Keratinocyte (primary cell): ENCODE data around the gene SEPHS1. TPM values are rescaled to one million over a fixed set of nuclear protein-coding genes. Genes with fewer than 3 reads are reported as not detected.

Experiments used
- DNase-seq: peaks from one replicate; pipeline ENCODE4 v3.0.0-alpha.2; 2011; ENCODE audit warnings: low read depth, missing footprints, low spot score
- FAIRE-seq: peaks from 2 replicates; lab custom pipeline; 2011; peaks lifted over from hg19 to GRCh38; lab: Jason Lieb, UNC
- H2AFZ ChIP-seq: 2 replicates; pipeline ENCODE4 v1.6.0; 2012; ENCODE audit warnings: low read length, control low read depth, inconsistent platforms; ENCODE audit not compliant: control insufficient read depth
- H3K27ac ChIP-seq: 2 replicates; pipeline ENCODE4 v1.5.1; 2011; ENCODE audit warnings: low read length; ENCODE audit not compliant: control insufficient read depth, insufficient read depth
- H3K27me3 ChIP-seq: 3 replicates; pipeline ENCODE4 v1.6.0; 2011; ENCODE audit warnings: low read length; ENCODE audit not compliant: control insufficient read depth, insufficient read depth; ENCODE audit errors: extremely low read depth
- H3K36me3 ChIP-seq, 2 experiments: 2 replicates in 1 of 2; 3 replicates in 1 of 2; pipeline ENCODE4 v1.5.1; 2011; ENCODE audit warnings: low read length in 2 of 2, mild to moderate bottlenecking in 1 of 2; ENCODE audit not compliant: control insufficient read depth in 2 of 2, insufficient read depth in 2 of 2; ENCODE audit errors: extremely low read depth in 1 of 2
- H3K4me1 ChIP-seq: 3 replicates; pipeline ENCODE4 v1.5.1; 2011; ENCODE audit warnings: low read length; ENCODE audit not compliant: control insufficient read depth, insufficient read depth; ENCODE audit errors: extremely low read depth
- H3K4me2 ChIP-seq: 3 replicates; pipeline ENCODE4 v1.6.0; 2011; ENCODE audit warnings: low read depth, low read length; ENCODE audit not compliant: control insufficient read depth, insufficient read depth; ENCODE audit errors: extremely low read depth
- H3K4me3 ChIP-seq, 3 experiments: fragments of 200-600 bp in 1 of 3; sonication (generic) in 1 of 3; 2 replicates in 2 of 3; 3 replicates in 1 of 3; pipeline ENCODE4 v1.5.1; 2011 to 2016; ENCODE audit warnings: low read length in 3 of 3, mild to moderate bottlenecking in 3 of 3, control low read depth in 2 of 3, inconsistent platforms in 1 of 3, low read depth in 1 of 3, mixed read lengths in 1 of 3, mixed run types in 1 of 3, moderate library complexity in 1 of 3; ENCODE audit not compliant: control insufficient read depth in 2 of 3, insufficient read depth in 2 of 3; ENCODE audit errors: extremely low read depth in 1 of 3
- H3K79me2 ChIP-seq: 2 replicates; pipeline ENCODE4 v1.6.0; 2012; ENCODE audit warnings: low read length; ENCODE audit not compliant: control insufficient read depth, insufficient read depth
- H3K9ac ChIP-seq: 3 replicates; pipeline ENCODE4 v1.6.0; 2011; ENCODE audit warnings: low read length; ENCODE audit not compliant: control insufficient read depth, insufficient read depth; ENCODE audit errors: extremely low read depth
- H3K9me1 ChIP-seq: 3 replicates; pipeline ENCODE4 v1.6.0; 2011; ENCODE audit warnings: low read length; ENCODE audit not compliant: control insufficient read depth, insufficient read depth; ENCODE audit errors: extremely low read depth
- H3K9me3 ChIP-seq: 2 replicates; pipeline ENCODE4 v1.5.1; 2012; ENCODE audit warnings: low read depth, low read length; ENCODE audit not compliant: control insufficient read depth
- H4K20me1 ChIP-seq: 3 replicates; pipeline ENCODE4 v1.6.0; 2011; ENCODE audit warnings: low read length; ENCODE audit not compliant: control insufficient read depth, insufficient read depth; ENCODE audit errors: extremely low read depth
- CTCF ChIP-seq, 3 experiments: IDR thresholded peaks in 1 of 3; conservative IDR thresholded peaks in 1 of 3; optimal IDR thresholded peaks in 1 of 3; 2 replicates in 2 of 3; 3 replicates in 1 of 3; pipeline versions ENCODE3 to v1.5.1; 2011; ENCODE audit warnings: low read length in 3 of 3, mild to moderate bottlenecking in 3 of 3, moderate library complexity in 2 of 3, control low read depth in 1 of 3, inconsistent platforms in 1 of 3; ENCODE audit not compliant: insufficient read depth in 2 of 3; ENCODE audit errors: extremely low read depth in 1 of 3
- EZH2 ChIP-seq: IDR thresholded peaks from one replicate; pipeline ENCODE4 v1.6.1; 2012; ENCODE audit warnings: inconsistent platforms, mild to moderate bottlenecking, low read length, moderate library complexity
- dilution Hi-C: fragments of 300-500 bp; cut with MboI; formaldehyde crosslinking; loops from one replicate; pipeline ENCODE4 v1.7.0; 2020; ENCODE audit warnings: low sequenced_read_pairs; ENCODE audit not compliant: extremely low pct_ligation_motif_present
- polyA plus RNA-seq, 5 experiments: library from polyadenylated mRNA; depleted of rRNA in 3 of 5; stranded (reverse) in 3 of 5; stranded (forward) in 1 of 5; unstranded in 1 of 5; fragments of >200 nt; gene quantifications; 1 replicate in 1 of 5; 2 replicates in 3 of 5; 3 replicates in 1 of 5; pipeline versions ENCODE4 v1.2.1 to v1.2.3, GENCODE V29; 2011 to 2012; ENCODE audit warnings: missing spikeins in 2 of 5, low read depth in 1 of 5, low replicate concordance in 1 of 5

Gene SEPHS1
- polyA plus RNA-seq, 1 donor (not counting 4 experiments of a cell fraction or from before 2014, with no cell fraction given): 65.4 TPM

- Histone ChIP-seq H3K27me3 (no peaks in the 10 kb centered on the region), H3K4me1 (no peaks in the 10 kb centered on the region), H3K9me1 (no peaks in the 10 kb centered on the region), H3K4me2 (no peak overlapping the region), H3K79me2 (no peaks in the 10 kb centered on the region), H3K9ac (no peak overlapping the region), H4K20me1 (no peaks in the 10 kb centered on the region), H3K9me3 (no peaks in the 10 kb centered on the region), H2AFZ (no peak overlapping the region), H3K27ac (no peak overlapping the region), H3K36me3 (no peaks in the 10 kb centered on the region), H3K4me3 (no peak overlapping the region)
- DNase-seq (no peak), FAIRE-seq (no peak)
- TF ChIP-seq CTCF (optimal IDR thresholded peaks at IDR 0.05 in 1 of 3, IDR thresholded peaks at IDR 0.05 in 1 of 3, conservative IDR thresholded peaks at IDR 0.05 in 1 of 3; ENCODE audit: extremely low read depth in 1 of 3, insufficient read depth in 2 of 3, low read length in 3 of 3): no peak
- dilution Hi-C loops: no loop called here
These were observed 17.7 kb upstream of the SEPHS1 start for GRCh38 chr10:13365831-13366230.

GRCh38 chr10:13365243-13365642 lies 17.1 kb upstream of the SEPHS1 start:
- H3K27me3 ChIP-seq: no peaks in the 10 kb centered on the region
- H3K36me3 ChIP-seq: no peaks in the 10 kb centered on the region
- DNase-seq: no peak
- dilution Hi-C loops: no loop called here
- H3K4me3 ChIP-seq: no peak overlapping the region
- no peak overlapping the region for H3K9ac ChIP-seq
- no peaks in the 10 kb centered on the region for H3K9me1 ChIP-seq
- no peaks in the 10 kb centered on the region for H3K4me1 ChIP-seq
- H3K79me2 ChIP-seq: no peaks in the 10 kb centered on the region
- no peak for FAIRE-seq
- TF ChIP-seq EZH2 (no peak), CTCF (optimal IDR thresholded peaks at IDR 0.05 in 1 of 3, IDR thresholded peaks at IDR 0.05 in 1 of 3, conservative IDR thresholded peaks at IDR 0.05 in 1 of 3; ENCODE audit: extremely low read depth in 1 of 3, insufficient read depth in 2 of 3, low read length in 3 of 3) (no peak)
- no peak overlapping the region for H3K27ac ChIP-seq
- no peak overlapping the region for H2AFZ ChIP-seq
- no peaks in the 10 kb centered on the region for H3K9me3 ChIP-seq
- no peaks in the 10 kb centered on the region for H4K20me1 ChIP-seq
- H3K4me2 ChIP-seq: no peak overlapping the region
